ENCODE data around the gene LAMTOR3.

Gene LAMTOR3

GRCh38 chr4:99861120-99861905 is 32.9 kb downstream of the LAMTOR3 start:
- DNase-seq (ENCODE audit: low spot score) = no peak

- DNase-seq (ENCODE audit: low spot score) = no peak
Observed at GRCh38 chr4:99860521-99860920, 33.7 kb downstream of the LAMTOR3 start.

GRCh38 chr4:99859618-99860017 is 34.6 kb downstream of the LAMTOR3 start:
- DNase-seq (ENCODE audit: low spot score) = no peak

GRCh38 chr4:99857307-99857706 is 36.9 kb downstream of the LAMTOR3 start:
- no peak for DNase-seq (ENCODE audit: low spot score)

- peak; percentile 23 for DNase-seq (ENCODE audit: low spot score)
Observed at GRCh38 chr4:99856166-99856565, 38.1 kb downstream of the LAMTOR3 start.

GRCh38 chr4:99855678-99856077 is 38.5 kb downstream of the LAMTOR3 start:
- DNase-seq (ENCODE audit: low spot score) = no peak

- no peak for DNase-seq (ENCODE audit: low spot score)
Observed at GRCh38 chr4:99853999-99854398, 40.2 kb downstream of the LAMTOR3 start.

GRCh38 chr4:99853190-99853589 is 41.0 kb downstream of the LAMTOR3 start:
- DNase-seq (ENCODE audit: low spot score) = no peak

- no peak for DNase-seq (ENCODE audit: low spot score)
Observed at GRCh38 chr4:99852199-99852749, 42.0 kb downstream of the LAMTOR3 start.

GRCh38 chr4:99848591-99849001 is 45.6 kb downstream of the LAMTOR3 start:
- DNase-seq (ENCODE audit: low spot score) = no peak

- no peak for DNase-seq (ENCODE audit: low spot score)
Observed at GRCh38 chr4:99847362-99847976, 46.8 kb downstream of the LAMTOR3 start.

GRCh38 chr4:99846891-99847290 is 47.3 kb downstream of the LAMTOR3 start:
- no peak for DNase-seq (ENCODE audit: low spot score)

GRCh38 chr4:99845708-99846469 is 48.3 kb downstream of the LAMTOR3 start:
- DNase-seq (ENCODE audit: low spot score) = no peak

- no peak for DNase-seq (ENCODE audit: low spot score)
Observed at GRCh38 chr4:99845179-99845578, 49.0 kb downstream of the LAMTOR3 start.

GRCh38 chr4:99844048-99844447 is 50.2 kb downstream of the LAMTOR3 start:
- no peak for DNase-seq (ENCODE audit: low spot score)

GRCh38 chr4:99843413-99843812 is 50.8 kb downstream of the LAMTOR3 start:
- DNase-seq (ENCODE audit: low spot score) = no peak

GRCh38 chr4:99841129-99841528 is 53.1 kb downstream of the LAMTOR3 start:
- DNase-seq (ENCODE audit: low spot score) = no peak

GRCh38 chr4:99838927-99839326 is 55.3 kb downstream of the LAMTOR3 start:
- DNase-seq (ENCODE audit: low spot score) = no peak

- no peak for DNase-seq (ENCODE audit: low spot score)
Observed at GRCh38 chr4:99835942-99836341, 58.3 kb downstream of the LAMTOR3 start.

- no peak for DNase-seq (ENCODE audit: low spot score)
Observed at GRCh38 chr4:99834569-99834968, 59.7 kb downstream of the LAMTOR3 start.

- DNase-seq (ENCODE audit: low spot score) = no peak
Observed at GRCh38 chr4:99833756-99834155, 60.5 kb downstream of the LAMTOR3 start.

- no peak for DNase-seq (ENCODE audit: low spot score)
Observed at GRCh38 chr4:99832758-99833157, 61.5 kb downstream of the LAMTOR3 start.

GRCh38 chr4:99832321-99832720 is 61.9 kb downstream of the LAMTOR3 start:
- no peak for DNase-seq (ENCODE audit: low spot score)

Data from RKO (cell line).